ENCODE results near the gene CTDNEP1.

The CTDNEP1 gene

DNA sequence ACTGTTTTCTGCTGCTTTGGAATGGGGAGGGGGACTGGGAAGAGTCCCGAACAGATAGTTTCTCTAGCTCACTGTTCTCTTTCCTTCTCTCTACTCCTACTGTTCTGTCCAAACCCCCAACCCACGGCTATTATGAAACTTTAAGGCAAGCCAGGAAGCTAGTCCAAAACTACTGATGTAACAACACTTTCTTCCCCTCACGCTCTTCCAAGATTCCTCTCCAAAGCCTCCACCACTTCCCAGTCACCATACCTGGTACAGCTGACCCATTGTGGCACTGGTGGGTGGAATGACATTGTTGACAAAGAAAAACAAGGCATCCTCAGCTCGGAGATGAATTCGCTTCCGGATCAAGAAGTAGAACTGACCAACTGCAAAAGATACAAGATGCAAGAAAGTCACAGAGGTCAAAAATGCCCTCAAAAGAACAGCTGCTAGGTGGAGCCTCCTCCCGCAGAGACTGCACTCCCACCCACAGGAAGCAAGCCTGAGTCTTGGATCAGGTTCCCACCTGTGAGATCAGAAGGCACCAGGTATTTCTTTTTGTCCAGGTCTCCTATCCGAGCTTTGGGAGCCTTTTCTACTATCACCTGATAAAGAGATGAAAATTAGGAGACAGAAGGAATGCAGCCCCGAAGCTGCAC is 10.3 kb downstream of the CTDNEP1 start:
- H3K9me3 ChIP-seq (ENCODE audit: control extremely low read depth in 1 of 5, control insufficient read depth in 4 of 5, insufficient read depth in 2 of 5, low read depth in 1 of 5, low read length in 4 of 5), result no peaks in the 10 kb centered on the region
- peak overlapping the region; percentile 91 to 100 (median 96) for H3K4me3 ChIP-seq (ENCODE audit: control insufficient read depth in 1 of 7, extremely low read depth in 1 of 7, insufficient read depth in 4 of 7, low read depth in 2 of 7, low read length in 6 of 7)
- no peak for DNase-seq
- WGBS (ENCODE audit: insufficient coverage), result 60% methylated on average over 8 of the region's 9 CpGs
- H3K27me3 ChIP-seq (replicated peaks in 2 of 5; ENCODE audit: control insufficient read depth in 4 of 5, insufficient read depth in 5 of 5, low read length in 4 of 5), result no peaks in the 10 kb centered on the region
- H3K36me3 ChIP-seq (ENCODE audit: control insufficient read depth in 4 of 4, insufficient read depth in 4 of 4, low read length in 3 of 4), result peaks cover 7 to 47% (median 19%) of the 10 kb centered on the region in 4 experiments
- H3K27ac ChIP-seq (ENCODE audit: insufficient read depth in 1 of 2, low read depth in 1 of 2, low read length in 2 of 2, poor library complexity in 1 of 2, severe bottlenecking in 2 of 2), result peak overlapping the region; percentile 98
- POLR2A ChIA-PET, result interaction anchor here (0.6 to 1.3 kb wide), 2 partner anchors 10 to 913 kb away, joined by 3 to 7 read pairs; partner anchors contain the start of genes CTDNEP1 and ELP5
- CTCF ChIA-PET, result interaction anchor here (0.8 to 4.8 kb wide), 4 partner anchors 9 to 73 kb away, joined by 3 to 34 read pairs (median 18); partner anchors contain the start of genes ACADVL, CTDNEP1 and DLG4
- peaks cover 20 to 47% (median 38%) of the 10 kb centered on the region in 4 experiments for H3K4me1 ChIP-seq (ENCODE audit: control extremely low read depth in 1 of 4, control insufficient read depth in 4 of 4, insufficient read depth in 4 of 4, low read length in 3 of 4)

DNA sequence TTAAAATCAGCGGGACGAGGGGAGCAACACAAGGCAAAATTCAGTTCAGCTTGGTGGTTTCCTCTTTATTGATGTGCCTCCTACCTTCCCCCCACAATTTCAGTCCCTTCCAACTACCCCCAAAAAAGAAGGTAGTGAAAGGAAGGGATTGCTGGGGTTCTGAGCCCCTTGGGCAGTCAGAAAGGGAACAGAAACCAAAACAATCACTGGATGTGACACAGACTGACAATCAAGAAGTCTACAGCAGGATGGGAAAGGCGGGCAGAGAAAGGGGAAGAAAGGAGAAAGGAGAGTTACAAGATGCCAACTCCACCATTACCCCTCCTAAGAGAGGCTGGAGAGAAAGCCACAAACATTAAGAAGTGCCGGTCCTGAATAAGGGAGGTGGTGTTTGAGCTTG is 11.2 kb downstream of the CTDNEP1 start:
- ChIA-PET CTCF (interaction anchor here (1.6 to 4.8 kb wide), 4 partner anchors 10 to 27 kb away, joined by 4 to 34 read pairs (median 20); partner anchors contain the start of genes ACADVL, CTDNEP1 and DLG4), POLR2A (no interaction called here)
- peak in 2 of 3 donors; percentile 54 to 58 for DNase-seq
- WGBS (ENCODE audit: insufficient coverage), result no CpG with 5 or more reads among the region's 4 CpGs
- peaks cover 5 to 50% (median 19%) of the 10 kb centered on the region in 4 experiments for H3K36me3 ChIP-seq (ENCODE audit: control insufficient read depth in 4 of 4, insufficient read depth in 4 of 4, low read length in 3 of 4)
- H3K9me3 ChIP-seq (ENCODE audit: control extremely low read depth in 1 of 5, control insufficient read depth in 4 of 5, insufficient read depth in 2 of 5, low read depth in 1 of 5, low read length in 4 of 5), result no peaks in the 10 kb centered on the region
- H3K4me3 ChIP-seq (ENCODE audit: control insufficient read depth in 1 of 7, extremely low read depth in 1 of 7, insufficient read depth in 4 of 7, low read depth in 2 of 7, low read length in 6 of 7), result peak overlapping the region in 4 of 7 experiments; percentile 30 to 100 (median 93)
- peak overlapping the region in 1 of 2 experiments; percentile 98 for H3K27ac ChIP-seq (ENCODE audit: insufficient read depth in 1 of 2, low read depth in 1 of 2, low read length in 2 of 2, poor library complexity in 1 of 2, severe bottlenecking in 2 of 2)
- H3K4me1 ChIP-seq (ENCODE audit: control extremely low read depth in 1 of 4, control insufficient read depth in 4 of 4, insufficient read depth in 4 of 4, low read length in 3 of 4), result peaks cover 20 to 55% (median 42%) of the 10 kb centered on the region in 4 experiments
- H3K27me3 ChIP-seq (replicated peaks in 2 of 5; ENCODE audit: control insufficient read depth in 4 of 5, insufficient read depth in 5 of 5, low read length in 4 of 5), result no peaks in the 10 kb centered on the region

DNA sequence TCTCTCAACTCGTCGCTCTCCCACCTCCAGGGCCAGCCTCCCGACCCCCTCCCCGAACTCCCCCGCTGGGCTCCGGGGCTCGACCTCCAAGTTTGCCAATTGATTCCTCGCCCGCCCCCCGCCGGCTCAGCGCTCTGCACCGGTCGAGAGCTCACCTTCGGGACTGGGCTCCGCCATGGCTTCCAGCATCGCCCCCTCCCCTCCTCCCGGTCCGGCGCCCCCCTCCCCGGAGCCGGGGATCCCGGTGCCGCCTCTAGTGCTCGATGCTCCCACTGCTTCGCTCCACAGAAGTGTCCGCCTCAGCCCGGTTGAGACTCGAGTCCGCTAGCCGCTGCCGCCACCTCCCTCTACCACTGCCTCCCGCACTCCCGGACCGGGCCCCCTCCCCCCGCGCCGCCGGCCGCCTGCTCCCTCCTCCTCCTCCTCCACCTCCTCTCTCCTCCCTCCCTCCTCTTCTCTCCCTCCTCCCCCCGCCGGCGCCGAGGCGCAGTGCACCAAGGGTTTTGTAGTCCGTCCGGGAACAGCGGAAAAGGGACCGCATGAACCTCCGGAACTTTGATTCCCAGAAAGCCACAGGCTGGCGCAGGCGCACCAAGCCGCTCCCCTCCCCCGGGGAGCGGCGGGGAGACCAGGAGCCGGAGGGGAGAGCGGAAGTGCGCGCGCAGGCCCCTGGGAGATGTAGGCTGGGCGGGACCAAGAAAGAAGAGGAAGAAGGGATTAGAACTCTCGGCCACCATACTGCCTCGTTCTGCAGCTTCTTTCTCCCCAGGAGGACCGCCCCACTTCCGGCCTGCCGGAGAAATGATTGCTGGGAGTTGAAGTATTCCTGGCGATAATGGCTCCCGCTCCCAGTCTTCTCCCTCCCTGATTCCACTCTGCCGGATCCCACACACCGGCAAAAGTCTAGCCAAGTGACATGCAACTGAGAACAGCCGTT is 12.2 kb downstream of the CTDNEP1 start, which contains the start of gene PHF23:
TSS of gene PHF23 (minus strand) at position 367 of the 937 bp plus-strand sequence. CDS start at position 189, 178 bp downstream.
- Histone ChIP-seq H3K27ac (ENCODE audit: insufficient read depth in 1 of 2, low read depth in 1 of 2, low read length in 2 of 2, poor library complexity in 1 of 2, severe bottlenecking in 2 of 2) (peak within 1 kb of the TSS; percentile 75 to 98), H3K36me3 (ENCODE audit: control insufficient read depth in 4 of 4, insufficient read depth in 4 of 4, low read length in 3 of 4) (peaks cover 3 to 53% (median 17%) of the 10 kb centered on the region in 4 experiments), H3K4me3 (ENCODE audit: control insufficient read depth in 1 of 7, extremely low read depth in 1 of 7, insufficient read depth in 4 of 7, low read depth in 2 of 7, low read length in 6 of 7) (peak within 1 kb of the TSS; percentile 89 to 98 (median 96)), H3K4me1 (ENCODE audit: control extremely low read depth in 1 of 4, control insufficient read depth in 4 of 4, insufficient read depth in 4 of 4, low read length in 3 of 4) (peaks cover 20 to 65% (median 51%) of the 10 kb centered on the region in 4 experiments), H3K27me3 (replicated peaks in 2 of 5; ENCODE audit: control insufficient read depth in 4 of 5, insufficient read depth in 5 of 5, low read length in 4 of 5) (no peaks in the 10 kb centered on the region), H3K9me3 (ENCODE audit: control extremely low read depth in 1 of 5, control insufficient read depth in 4 of 5, insufficient read depth in 2 of 5, low read depth in 1 of 5, low read length in 4 of 5) (no peaks in the 10 kb centered on the region)
- DNase-seq, result peak; percentile 98 to 99 (median 98)
- CTCF ChIA-PET, result interaction anchor here (1.4 to 3.9 kb wide), 4 partner anchors 11 to 57 kb away, joined by 4 to 31 read pairs (median 6); partner anchors contain the start of gene CTDNEP1
- POLR2A ChIA-PET, result interaction anchor here (0.7 to 3.9 kb wide), 4 partner anchors 12 to 62 kb away, joined by 3 to 21 read pairs (median 6); partner anchors contain the start of genes ACADVL, CTDNEP1 and DLG4
- 0% methylated on average over 41 of the region's 72 CpGs for WGBS (ENCODE audit: insufficient coverage)

DNA sequence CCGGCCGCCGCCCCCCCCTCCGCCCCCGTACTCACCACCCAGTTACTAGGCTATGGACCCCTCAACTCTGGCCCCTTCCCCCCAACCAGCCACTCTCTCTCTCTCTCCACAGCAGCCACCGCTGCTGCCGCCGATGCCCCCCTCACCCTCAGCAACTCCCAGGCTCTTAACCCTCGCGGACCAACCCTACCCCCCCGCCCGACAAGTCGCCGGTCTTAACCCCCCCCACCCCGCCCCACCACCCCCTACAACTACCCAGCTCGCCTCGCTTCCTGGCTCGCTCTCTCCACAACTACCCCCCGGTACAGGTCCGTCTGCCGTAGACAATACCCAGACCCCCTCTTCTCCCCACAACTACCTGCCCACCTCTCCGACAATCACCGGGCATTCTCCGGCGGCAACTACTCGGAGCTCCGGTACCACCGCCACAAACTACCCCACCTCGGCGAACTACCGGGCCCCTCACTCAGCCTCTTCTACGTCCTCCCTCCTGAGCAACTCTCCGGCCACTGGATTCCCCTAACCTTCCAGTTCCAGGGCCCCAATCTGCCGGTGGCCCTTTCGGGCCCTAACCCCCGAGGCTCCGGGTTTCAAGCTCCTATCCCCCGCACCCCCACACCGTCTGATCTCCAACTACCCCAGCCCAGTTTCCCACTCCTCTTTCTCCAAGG is 13.0 kb downstream of the CTDNEP1 start:
- WGBS (ENCODE audit: insufficient coverage), result under 1% methylated on average over 19 of the region's 39 CpGs
- Histone ChIP-seq H3K27me3 (replicated peaks in 2 of 5; ENCODE audit: control insufficient read depth in 4 of 5, insufficient read depth in 5 of 5, low read length in 4 of 5) (no peaks in the 10 kb centered on the region), H3K36me3 (ENCODE audit: control insufficient read depth in 4 of 4, insufficient read depth in 4 of 4, low read length in 3 of 4) (peaks cover 3 to 46% (median 16%) of the 10 kb centered on the region in 4 experiments), H3K9me3 (ENCODE audit: control extremely low read depth in 1 of 5, control insufficient read depth in 4 of 5, insufficient read depth in 2 of 5, low read depth in 1 of 5, low read length in 4 of 5) (no peaks in the 10 kb centered on the region), H3K4me1 (ENCODE audit: control extremely low read depth in 1 of 4, control insufficient read depth in 4 of 4, insufficient read depth in 4 of 4, low read length in 3 of 4) (peaks cover 20 to 67% (median 54%) of the 10 kb centered on the region in 4 experiments), H3K27ac (ENCODE audit: insufficient read depth in 1 of 2, low read depth in 1 of 2, low read length in 2 of 2, poor library complexity in 1 of 2, severe bottlenecking in 2 of 2) (peak overlapping the region; percentile 75 to 90), H3K4me3 (ENCODE audit: control insufficient read depth in 1 of 7, extremely low read depth in 1 of 7, insufficient read depth in 4 of 7, low read depth in 2 of 7, low read length in 6 of 7) (peak overlapping the region; percentile 89 to 98 (median 96))
- DNase-seq, result peak in 2 of 3 donors; percentile 57 to 68
- ChIA-PET CTCF (interaction anchor here (1.4 to 10.2 kb wide), 4 partner anchors 11 to 58 kb away, joined by 4 to 75 read pairs (median 20); partner anchors contain the start of genes ACADVL, CTDNEP1 and DLG4), POLR2A (interaction anchor here (0.7 to 3.9 kb wide), 5 partner anchors 13 to 61 kb away, joined by 3 to 21 read pairs (median 4); partner anchors contain the start of genes ACADVL, CTDNEP1 and DLG4)

DNA sequence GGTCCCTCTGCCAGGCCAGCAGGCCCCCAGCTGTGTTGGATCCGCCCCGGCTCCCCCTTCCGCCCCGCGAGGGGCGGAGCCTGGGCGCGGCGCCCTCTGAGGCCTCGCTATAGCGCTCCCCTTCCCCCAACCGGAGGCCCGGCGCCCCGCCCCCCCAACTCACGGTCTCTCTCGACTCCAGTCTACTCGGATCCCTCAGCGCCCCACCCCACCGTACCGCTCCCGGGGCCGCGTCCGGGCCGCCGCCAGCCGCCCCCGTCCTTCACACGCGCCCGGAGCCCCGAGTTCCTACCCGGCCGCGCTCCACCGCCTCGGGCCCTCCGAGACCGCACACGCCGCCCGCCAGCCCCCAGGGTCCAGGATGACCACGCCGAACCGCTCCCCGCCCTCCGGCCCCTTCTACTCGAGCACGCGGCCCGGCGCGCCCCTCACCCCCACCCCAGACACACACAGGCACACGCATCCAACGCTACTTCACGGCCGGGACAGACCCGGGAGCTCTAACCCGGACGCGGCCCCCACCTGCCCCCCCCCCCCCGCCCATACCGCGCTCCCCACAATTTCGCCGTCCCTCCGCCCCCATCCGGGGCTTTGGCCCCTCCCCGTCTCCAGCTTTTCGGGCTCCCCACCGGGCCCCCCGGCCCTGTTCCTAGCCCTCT is 13.6 kb downstream of the CTDNEP1 start:
- CTCF ChIA-PET, result interaction anchor here (1.4 to 10.2 kb wide), 3 partner anchors 12 to 58 kb away, joined by 4 to 75 read pairs (median 31); partner anchors contain the start of genes ACADVL, CTDNEP1 and DLG4
- WGBS (ENCODE audit: insufficient coverage), result 0% methylated on average over 14 of the region's 73 CpGs
- peak overlapping the region; percentile 43 to 98 (median 91) for H3K4me3 ChIP-seq (ENCODE audit: control insufficient read depth in 1 of 7, extremely low read depth in 1 of 7, insufficient read depth in 4 of 7, low read depth in 2 of 7, low read length in 6 of 7)

More for the DNA sequence above, 13.6 kb downstream of the CTDNEP1 start:
- H3K4me1 ChIP-seq (ENCODE audit: control extremely low read depth in 1 of 4, control insufficient read depth in 4 of 4, insufficient read depth in 4 of 4, low read length in 3 of 4), result peaks cover 20 to 68% (median 56%) of the 10 kb centered on the region in 4 experiments
- no peaks in the 10 kb centered on the region for H3K27me3 ChIP-seq (replicated peaks in 2 of 5; ENCODE audit: control insufficient read depth in 4 of 5, insufficient read depth in 5 of 5, low read length in 4 of 5)
- H3K36me3 ChIP-seq (ENCODE audit: control insufficient read depth in 4 of 4, insufficient read depth in 4 of 4, low read length in 3 of 4), result peaks cover 3 to 41% (median 16%) of the 10 kb centered on the region in 4 experiments
- DNase-seq, result peak in 2 of 3 donors; percentile 72 to 74
- no peaks in the 10 kb centered on the region for H3K9me3 ChIP-seq (ENCODE audit: control extremely low read depth in 1 of 5, control insufficient read depth in 4 of 5, insufficient read depth in 2 of 5, low read depth in 1 of 5, low read length in 4 of 5)
- peak overlapping the region in 1 of 2 experiments; percentile 90 for H3K27ac ChIP-seq (ENCODE audit: insufficient read depth in 1 of 2, low read depth in 1 of 2, low read length in 2 of 2, poor library complexity in 1 of 2, severe bottlenecking in 2 of 2)
- POLR2A ChIA-PET, result interaction anchor here (1.3 to 3.9 kb wide), 3 partner anchors 18 to 24 kb away, joined by 3 to 21 read pairs (median 4); partner anchors contain the start of genes ACADVL and DLG4
